ENCODE measurements around the gene VAPB. TPM values are rescaled to one million over a fixed set of nuclear protein-coding genes. Genes with fewer than 3 reads are reported as not detected.

Gene VAPB
- total RNA-seq, 1 experiment from 2014 or later: 51.0 TPM

DNA sequence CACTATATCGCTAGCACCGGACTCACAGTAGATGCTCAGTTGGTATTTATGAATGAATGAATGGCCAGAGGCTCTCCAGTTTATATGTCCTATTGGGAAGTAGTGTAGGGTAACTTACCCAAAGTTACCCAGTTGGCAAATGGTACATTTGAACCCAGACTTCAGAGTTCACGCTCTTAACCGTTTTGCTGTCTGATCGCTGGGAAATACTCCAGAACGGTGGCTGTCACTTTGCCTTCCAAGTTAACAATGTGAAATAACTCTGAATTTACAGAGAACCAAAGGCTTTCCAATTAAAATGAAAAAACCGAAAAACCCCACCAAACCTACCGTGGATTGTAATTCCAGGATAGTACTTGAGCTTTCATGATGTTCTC lies 1.6 kb downstream of the VAPB start:
- Histone ChIP-seq H3K36me3 (peaks cover 48% of the 10 kb centered on the region), H3K4me3 (no peak overlapping the region), H3K27me3 (no peaks in the 10 kb centered on the region), H3K9me3 (replicated peaks) (no peaks in the 10 kb centered on the region), H3K27ac (no peak overlapping the region), H3K4me1 (peaks cover 9% of the 10 kb centered on the region; the same call in 1 of the 2 replicates)
- no peak for DNase-seq

DNA sequence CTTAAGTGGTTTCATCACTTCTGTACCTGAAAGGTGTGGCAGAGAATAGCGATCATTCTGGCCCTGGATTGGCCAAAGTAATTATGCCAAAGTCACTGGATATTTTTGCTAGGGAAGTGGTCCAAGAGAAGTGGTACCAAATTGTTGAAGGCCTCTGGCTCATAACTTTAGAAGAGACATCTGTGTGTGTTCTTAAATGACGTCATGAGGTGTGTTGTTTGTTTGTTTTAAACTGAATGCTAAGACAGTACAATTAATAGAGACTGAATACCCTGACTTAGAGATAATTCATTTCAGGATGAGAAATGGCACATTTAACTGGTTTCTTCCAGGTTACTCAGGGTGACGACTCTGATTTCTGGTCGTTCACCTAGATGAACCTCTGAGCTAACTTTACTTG lies 3.3 kb downstream of the VAPB start:
- Histone ChIP-seq H3K4me3 (no peak overlapping the region), H3K4me1 (peaks cover 9% of the 10 kb centered on the region; the same call in 1 of the 2 replicates), H3K27ac (no peak overlapping the region), H3K27me3 (no peaks in the 10 kb centered on the region), H3K9me3 (replicated peaks) (no peaks in the 10 kb centered on the region), H3K36me3 (peaks cover 59% of the 10 kb centered on the region)
- DNase-seq: no peak

DNA sequence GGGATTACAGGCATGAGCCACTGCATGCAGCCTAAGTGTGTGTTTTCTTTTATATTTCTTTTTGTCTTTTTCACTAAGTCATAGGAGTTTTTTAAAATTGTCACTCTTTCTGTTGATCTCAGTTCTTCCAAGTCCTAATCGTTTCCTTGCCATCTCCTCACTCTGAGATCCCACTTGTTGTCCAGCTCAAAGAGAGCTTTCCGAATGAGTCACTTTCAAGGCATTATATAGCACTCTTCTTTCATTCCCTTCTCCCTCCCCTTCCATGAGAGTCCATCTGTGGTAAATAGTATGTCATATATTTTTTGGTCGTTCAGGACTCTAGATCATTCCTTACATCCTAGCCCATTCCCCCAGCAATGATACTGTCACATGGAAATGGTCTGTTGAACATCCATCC lies 4.3 kb downstream of the VAPB start:
- H3K36me3 ChIP-seq: peaks cover 67% of the 10 kb centered on the region

DNA sequence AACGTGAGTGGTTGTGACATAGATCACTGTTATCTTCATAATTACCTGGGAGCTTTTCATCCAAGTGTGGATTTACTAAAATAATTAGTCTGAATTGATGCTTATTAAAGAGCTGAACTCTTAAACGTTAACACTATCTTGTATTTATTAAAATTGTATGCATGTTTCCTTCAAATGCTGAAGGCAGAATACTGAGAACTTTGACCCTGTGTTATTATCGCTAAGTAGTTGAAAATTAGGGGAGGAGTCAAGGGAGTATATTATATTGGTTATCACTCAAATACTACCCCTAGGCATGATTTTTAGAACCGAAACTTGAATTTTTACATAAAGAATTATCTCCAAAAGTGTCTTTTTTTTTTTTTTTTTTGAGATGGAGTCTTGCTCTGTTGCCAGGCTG lies 5.8 kb downstream of the VAPB start:
- no peaks in the 10 kb centered on the region for H3K9me3 ChIP-seq (replicated peaks)
- H3K4me1 ChIP-seq: peaks cover 8% of the 10 kb centered on the region; the same call in 1 of the 2 replicates
- DNase-seq: no peak
- H3K27me3 ChIP-seq: no peaks in the 10 kb centered on the region
- H3K4me3 ChIP-seq: no peak overlapping the region
- no peak overlapping the region for H3K27ac ChIP-seq
- peaks cover 68% of the 10 kb centered on the region for H3K36me3 ChIP-seq

More for the DNA sequence above, 4.3 kb downstream of the VAPB start:
- H3K4me3 ChIP-seq: no peak overlapping the region
- no peak overlapping the region for H3K27ac ChIP-seq
- H3K9me3 ChIP-seq (replicated peaks): no peaks in the 10 kb centered on the region
- H3K4me1 ChIP-seq: peaks cover 9% of the 10 kb centered on the region; the same call in 1 of the 2 replicates
- no peaks in the 10 kb centered on the region for H3K27me3 ChIP-seq
- DNase-seq: no peak

DNA sequence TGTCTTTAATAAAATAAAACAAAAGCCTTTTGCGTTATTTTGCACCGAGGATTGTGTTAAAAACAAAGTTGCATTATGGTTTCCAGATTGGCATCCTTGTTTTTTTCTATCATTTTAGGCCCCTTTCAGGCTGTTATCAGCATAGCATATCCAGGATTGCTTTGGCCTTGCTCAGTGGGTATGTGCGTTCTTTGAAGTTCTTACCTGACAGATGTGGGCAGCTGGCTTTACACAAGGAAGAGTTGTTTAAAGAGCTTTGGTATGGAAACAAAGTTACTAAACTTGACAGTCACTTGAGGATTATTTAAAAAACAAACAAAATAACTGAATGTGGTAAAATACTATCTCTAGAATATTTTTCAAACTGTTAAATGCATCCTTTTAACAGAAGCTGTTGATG lies 6.6 kb downstream of the VAPB start:
- H3K4me3 ChIP-seq: no peak overlapping the region
- no peak for DNase-seq
- no peaks in the 10 kb centered on the region for H3K27me3 ChIP-seq
- no peak overlapping the region for H3K27ac ChIP-seq
- H3K4me1 ChIP-seq: peaks cover 3% of the 10 kb centered on the region; the same call in 1 of the 2 replicates
- peaks cover 63% of the 10 kb centered on the region for H3K36me3 ChIP-seq
- H3K9me3 ChIP-seq (replicated peaks): no peaks in the 10 kb centered on the region

DNA sequence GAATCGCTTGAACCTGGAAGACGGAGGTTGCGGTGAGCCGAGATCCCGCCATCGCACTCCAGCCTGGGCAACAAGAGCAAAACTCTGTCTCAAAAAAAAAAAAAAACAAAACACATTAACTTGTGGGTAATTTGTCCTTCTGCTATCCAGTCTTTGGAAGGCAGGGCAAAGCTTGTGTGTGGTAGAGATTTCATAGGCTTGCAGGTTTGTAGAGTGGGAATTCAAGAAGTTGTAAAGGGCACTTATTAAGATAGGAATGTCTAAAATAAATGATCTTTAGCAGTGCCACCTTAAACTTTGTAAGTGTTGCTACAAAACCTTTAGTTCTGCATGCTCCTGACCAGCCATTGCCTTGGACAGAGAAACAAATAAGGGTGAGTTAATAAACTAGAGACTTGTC lies 8.4 kb downstream of the VAPB start:
- no peaks in the 10 kb centered on the region for H3K9me3 ChIP-seq (replicated peaks)
- no peaks in the 10 kb centered on the region for H3K27me3 ChIP-seq
- H3K27ac ChIP-seq: no peak overlapping the region
- no peak overlapping the region for H3K4me3 ChIP-seq
- no peaks in the 10 kb centered on the region for H3K4me1 ChIP-seq
- H3K36me3 ChIP-seq: peaks cover 51% of the 10 kb centered on the region
- no peak for DNase-seq

DNA sequence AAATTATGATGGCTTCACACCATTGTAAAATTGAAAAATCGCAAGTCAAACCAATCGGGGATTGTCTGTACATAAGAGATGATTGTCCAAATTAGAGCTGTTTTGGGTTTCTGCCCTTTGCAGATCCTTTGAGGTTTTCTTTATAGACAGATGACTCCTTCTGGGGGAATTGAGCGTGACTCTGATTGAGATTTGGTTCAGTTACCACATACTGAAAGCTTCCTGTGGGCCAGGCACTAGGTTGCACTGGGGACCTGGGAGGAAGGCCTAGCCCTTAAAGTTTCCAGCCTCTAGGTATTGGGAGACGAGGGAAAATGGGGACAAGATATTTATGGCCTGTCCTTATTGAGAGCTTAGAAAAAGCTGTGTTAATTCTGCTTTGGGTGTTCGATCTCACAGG lies 9.2 kb downstream of the VAPB start:
- Histone ChIP-seq H3K4me3 (no peak overlapping the region), H3K4me1 (no peaks in the 10 kb centered on the region)

DNA sequence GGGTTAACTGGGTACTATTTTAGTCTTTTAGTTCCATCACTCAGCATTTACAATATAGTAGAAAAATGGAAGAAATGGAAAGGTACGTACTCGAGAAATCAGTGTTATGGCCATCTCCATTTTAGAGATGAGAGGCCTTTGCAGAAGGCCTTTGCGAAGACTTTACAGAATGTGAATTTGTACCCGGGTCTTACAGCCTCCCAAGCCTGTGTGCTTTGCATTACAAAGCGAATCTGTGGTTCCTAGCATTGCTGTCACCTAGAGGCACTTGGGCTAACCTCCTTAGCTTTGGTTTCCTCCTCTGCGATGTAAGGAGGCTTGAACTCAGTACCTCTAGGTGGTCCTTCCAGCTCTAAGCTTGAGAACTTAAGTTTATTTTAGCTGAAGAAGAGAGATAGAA lies 10.9 kb downstream of the VAPB start:
- no peaks in the 10 kb centered on the region for H3K27me3 ChIP-seq
- no peak overlapping the region for H3K4me3 ChIP-seq
- no peaks in the 10 kb centered on the region for H3K4me1 ChIP-seq
- H3K27ac ChIP-seq: no peak overlapping the region
- H3K36me3 ChIP-seq: peaks cover 35% of the 10 kb centered on the region
- no peak for DNase-seq
- H3K9me3 ChIP-seq (replicated peaks): no peaks in the 10 kb centered on the region

More for the DNA sequence above, 9.2 kb downstream of the VAPB start:
- Histone ChIP-seq H3K27ac (no peak overlapping the region), H3K9me3 (replicated peaks) (no peaks in the 10 kb centered on the region), H3K27me3 (no peaks in the 10 kb centered on the region), H3K36me3 (peaks cover 48% of the 10 kb centered on the region)
- no peak for DNase-seq

DNA sequence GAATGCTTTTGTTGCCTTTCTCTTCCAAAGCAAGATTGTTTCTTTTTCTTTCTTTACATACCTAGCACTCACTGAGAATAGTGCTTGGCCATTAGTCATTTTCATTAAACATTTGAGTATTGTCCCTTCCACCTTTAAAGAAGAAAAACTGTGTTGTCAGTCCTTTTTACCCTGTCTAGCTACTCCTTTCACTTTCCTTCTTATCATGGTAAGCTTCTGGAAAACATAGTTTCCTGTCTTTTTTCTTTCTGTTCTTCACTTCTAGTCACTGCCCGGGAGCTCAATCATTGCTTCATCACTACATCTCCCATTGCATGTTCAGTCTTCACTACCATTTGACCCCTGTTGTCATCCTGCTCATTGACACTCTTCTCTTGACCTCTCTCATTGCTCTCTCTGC lies 12.1 kb downstream of the VAPB start:
- Histone ChIP-seq H3K36me3 (peaks cover 26% of the 10 kb centered on the region), H3K9me3 (replicated peaks) (no peaks in the 10 kb centered on the region), H3K27me3 (no peaks in the 10 kb centered on the region), H3K4me1 (no peaks in the 10 kb centered on the region), H3K27ac (no peak overlapping the region), H3K4me3 (no peak overlapping the region)
- no peak for DNase-seq

DNA sequence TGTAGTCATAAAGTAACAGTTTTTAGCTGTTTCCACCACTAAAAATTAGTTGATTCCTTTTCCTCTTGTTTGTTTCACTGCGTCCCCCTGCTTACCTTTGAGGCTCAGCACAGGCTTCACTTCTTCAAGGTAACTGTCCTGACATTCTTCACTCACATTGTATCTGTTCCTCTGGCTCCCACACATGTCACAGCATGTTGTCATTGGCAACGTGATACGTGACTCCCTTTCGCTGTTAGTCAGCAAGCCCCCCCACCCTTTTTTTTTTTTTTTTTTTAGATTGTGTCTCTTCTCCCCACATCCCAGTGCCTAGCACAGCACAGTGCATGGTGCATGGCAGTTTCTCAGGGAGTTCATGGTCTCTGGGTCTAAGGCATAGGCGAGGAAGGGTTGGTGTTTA lies 13.3 kb downstream of the VAPB start:
- Histone ChIP-seq H3K9me3 (replicated peaks) (no peaks in the 10 kb centered on the region), H3K27ac (no peak overlapping the region), H3K4me3 (no peak overlapping the region), H3K36me3 (peaks cover 20% of the 10 kb centered on the region), H3K27me3 (no peaks in the 10 kb centered on the region), H3K4me1 (no peaks in the 10 kb centered on the region)
- DNase-seq: no peak

DNA sequence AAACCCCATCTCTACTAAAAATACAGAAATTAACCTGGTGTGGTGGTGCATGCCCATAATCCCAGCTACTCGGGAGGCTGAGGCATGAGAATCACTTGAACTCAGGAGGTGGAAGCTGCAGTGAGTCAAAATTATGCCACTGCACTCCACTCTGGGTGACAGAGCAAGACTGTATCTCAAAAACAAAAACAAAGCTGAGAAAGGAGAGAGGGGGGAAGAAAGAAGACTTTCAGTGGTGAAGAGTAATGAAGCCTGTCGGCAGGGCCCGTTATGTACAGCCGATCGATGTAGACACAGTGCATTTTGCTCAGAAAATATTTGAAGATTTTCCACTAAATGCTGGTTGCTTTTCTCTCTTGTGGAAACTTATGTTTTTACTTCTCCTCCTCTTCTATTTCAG lies 13.8 kb downstream of the VAPB start:
- Histone ChIP-seq H3K4me3 (no peak overlapping the region), H3K36me3 (peaks cover 16% of the 10 kb centered on the region), H3K27ac (no peak overlapping the region)

DNA sequence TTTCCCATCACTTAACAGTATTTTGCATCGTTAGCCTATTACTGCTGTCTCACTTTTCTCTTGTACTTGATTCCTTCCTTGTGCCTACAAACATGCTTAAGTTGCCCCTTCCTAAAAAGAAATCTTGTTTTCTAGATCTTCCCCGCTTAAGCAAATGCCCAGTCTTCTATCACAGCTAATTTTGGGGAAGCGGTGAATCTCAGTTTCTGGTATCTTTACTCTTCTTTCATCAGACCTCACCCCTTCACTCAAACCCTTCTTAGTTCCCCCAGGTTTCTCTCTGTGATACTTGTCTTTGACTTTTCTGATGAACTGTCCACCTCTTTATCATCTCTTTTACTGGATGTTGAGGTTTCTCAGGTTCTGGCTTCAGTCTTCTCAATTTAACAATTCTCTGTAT lies 14.2 kb downstream of the VAPB start:
- DNase-seq: no peak
- peaks cover 11% of the 10 kb centered on the region for H3K36me3 ChIP-seq
- no peak overlapping the region for H3K4me3 ChIP-seq
- no peaks in the 10 kb centered on the region for H3K27me3 ChIP-seq
- no peak overlapping the region for H3K27ac ChIP-seq
- H3K9me3 ChIP-seq (replicated peaks): no peaks in the 10 kb centered on the region
- H3K4me1 ChIP-seq: peaks cover 4% of the 10 kb centered on the region; the same call in 1 of the 2 replicates

More for the DNA sequence above, 13.8 kb downstream of the VAPB start:
- no peaks in the 10 kb centered on the region for H3K27me3 ChIP-seq
- H3K9me3 ChIP-seq (replicated peaks): no peaks in the 10 kb centered on the region
- no peaks in the 10 kb centered on the region for H3K4me1 ChIP-seq
- DNase-seq: no peak

DNA sequence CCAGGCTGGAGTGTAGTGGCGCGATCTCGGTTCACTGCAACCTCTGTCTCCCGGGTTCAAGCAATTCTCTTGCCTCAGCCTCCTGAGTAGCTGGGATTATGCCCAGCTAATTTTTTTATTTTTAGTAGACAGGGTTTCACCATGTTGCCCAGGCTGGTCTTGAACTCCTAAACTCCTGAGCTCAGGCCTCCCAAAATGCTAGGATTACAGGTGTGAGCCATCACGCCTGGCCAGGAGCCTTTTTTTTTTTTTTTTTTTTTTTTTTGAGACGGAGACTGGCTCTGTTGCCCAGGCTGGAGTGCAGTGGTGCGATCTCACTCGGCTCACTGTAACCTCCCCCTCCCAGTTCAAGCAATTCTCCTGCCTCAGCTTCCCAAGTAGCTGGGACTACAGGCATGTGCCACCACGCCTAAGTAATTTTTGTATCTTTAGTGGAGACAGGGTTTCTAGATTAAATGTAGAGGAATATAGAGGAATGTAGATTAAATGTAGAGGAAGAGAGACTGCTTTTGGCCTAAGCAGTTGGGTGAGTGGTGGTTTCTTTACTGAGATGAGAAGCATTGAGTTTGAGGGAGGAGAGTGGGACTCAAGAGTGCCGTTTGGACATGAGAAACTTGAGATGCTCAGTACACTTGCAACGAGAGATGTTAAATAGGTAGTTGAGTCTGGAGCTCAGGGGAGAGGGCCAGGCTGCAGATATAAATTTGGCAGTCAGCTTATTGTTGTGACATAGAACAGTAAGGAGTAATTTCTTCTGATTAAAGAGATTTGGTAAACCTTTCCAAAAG lies 16.7 kb downstream of the VAPB start:
- DNase-seq: no peak
- Histone ChIP-seq H3K4me3 (no peak overlapping the region), H3K27me3 (no peaks in the 10 kb centered on the region), H3K9me3 (replicated peaks) (no peaks in the 10 kb centered on the region), H3K36me3 (peaks cover 9% of the 10 kb centered on the region), H3K27ac (no peak overlapping the region), H3K4me1 (peaks cover 7% of the 10 kb centered on the region; the same call in 1 of the 2 replicates)

DNA sequence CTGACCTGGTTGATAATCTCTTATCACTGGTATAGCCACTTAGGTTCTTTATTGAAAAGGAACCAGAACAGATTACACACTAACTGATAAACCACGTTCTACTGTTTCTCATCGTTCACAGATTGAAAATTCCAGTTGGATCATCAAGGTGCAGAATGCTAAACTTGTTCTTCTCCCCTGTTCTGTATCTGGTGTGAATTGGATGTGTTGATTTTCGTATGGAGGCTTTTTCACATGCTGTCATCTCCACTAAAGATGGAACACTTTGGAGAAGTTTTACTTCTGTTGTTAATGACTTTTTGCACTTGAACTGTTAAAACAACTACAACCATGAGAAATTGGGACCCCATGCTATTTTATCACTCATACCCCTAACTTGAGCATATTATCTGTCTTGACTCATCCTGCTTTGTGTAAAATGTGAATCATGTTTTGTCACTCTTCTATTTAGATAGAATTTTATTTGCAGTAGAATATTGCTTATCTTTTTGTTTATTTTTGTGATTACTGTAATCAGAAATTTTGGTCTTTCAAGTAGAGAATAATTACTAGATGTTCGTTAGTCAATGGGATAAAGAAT lies 17.5 kb downstream of the VAPB start:
- no peak for DNase-seq
- Histone ChIP-seq H3K27ac (no peak overlapping the region), H3K36me3 (peaks cover 14% of the 10 kb centered on the region), H3K9me3 (replicated peaks) (no peaks in the 10 kb centered on the region), H3K4me1 (peaks cover 7% of the 10 kb centered on the region; the same call in 1 of the 2 replicates), H3K4me3 (no peak overlapping the region), H3K27me3 (no peaks in the 10 kb centered on the region)

DNA sequence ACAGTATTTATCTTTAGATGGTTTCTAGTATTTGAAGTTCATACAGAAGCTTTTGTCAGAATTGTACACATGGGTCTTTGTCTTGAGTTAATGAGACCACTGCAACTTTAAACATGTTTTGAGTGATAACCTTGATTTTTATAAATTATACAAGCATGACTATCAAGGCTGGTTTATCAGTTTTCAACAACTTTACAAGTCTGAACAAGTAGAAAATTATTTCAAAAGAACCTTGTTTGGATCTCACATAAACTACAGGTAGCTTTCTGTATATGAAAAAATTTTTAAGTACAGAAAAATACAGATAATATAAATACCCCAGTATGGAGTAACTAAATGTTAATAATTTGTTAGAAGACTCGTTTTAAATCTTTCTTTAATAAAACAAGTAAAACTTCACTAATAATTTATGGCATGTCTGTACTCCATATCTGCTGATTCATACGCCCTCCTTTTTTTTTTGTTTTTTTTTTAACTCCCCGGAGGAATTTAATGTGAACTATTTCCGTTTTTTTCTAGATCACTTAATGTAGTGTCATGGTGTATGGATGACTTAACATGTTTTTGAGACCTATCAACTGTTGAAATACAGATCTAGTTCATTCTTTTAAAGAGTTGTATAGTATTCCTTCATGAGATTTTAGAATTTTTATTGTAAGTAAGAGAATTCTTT lies 18.3 kb downstream of the VAPB start:
- Histone ChIP-seq H3K4me1 (peaks cover 7% of the 10 kb centered on the region; the same call in 1 of the 2 replicates), H3K9me3 (replicated peaks) (no peaks in the 10 kb centered on the region), H3K36me3 (peaks cover 11% of the 10 kb centered on the region), H3K27ac (no peak overlapping the region), H3K27me3 (no peaks in the 10 kb centered on the region), H3K4me3 (no peak overlapping the region)
- no peak for DNase-seq

Data from SJCRH30 (cell line).